Stimulated activated effector memory CD8-positive, alpha-beta T cell treated with anti-CD3 and anti-CD28 coated beads, Interleukin-12 subunit alpha, Interleukin-12 subunit beta, amount 100 ng/mL, for 72 hours (primary cell): ENCODE data around the gene PLEKHG4B.
A peak's percentile ranks its signal among the peaks of the same experiment; 100 is the strongest.
"Not testable (repeated sequence)": the region's sequence is repeated elsewhere in the genome, so short reads cannot be mapped to it uniquely, and the experiment has no call there.

Experiments
- ATAC-seq: fragments of 150-1000 bp; cut with Tn5 transposase; 2 replicates; pipeline ENCODE4 v1.10.0; 2021
- DNase-seq, 2 donors: peaks; one replicate each; pipeline ENCODE4 v3.0.0; 2021 to 2022; ENCODE audit warnings: low spot score in 2 of 2
- H3K27ac Mint-ChIP-seq: one replicate; pipeline ENCODE4 v1.8.0; 2022; ENCODE audit warnings: mild to moderate bottlenecking, mixed read lengths
- H3K36me3 Mint-ChIP-seq: one replicate; pipeline ENCODE4 v1.8.0; 2022; ENCODE audit warnings: mild to moderate bottlenecking, mixed read lengths
- H3K4me1 Mint-ChIP-seq: one replicate; pipeline ENCODE4 v1.8.0; 2022; ENCODE audit warnings: mixed read lengths
- H3K4me3 Mint-ChIP-seq: one replicate; pipeline ENCODE4 v1.8.0; 2022; ENCODE audit warnings: mild to moderate bottlenecking, mixed read lengths
- H3K9me3 Mint-ChIP-seq: one replicate; pipeline ENCODE4 v1.8.0; 2022; ENCODE audit warnings: mixed read lengths

PLEKHG4B gene

GRCh38 chr5:204966-205670 lies 113.2 kb downstream of the PLEKHG4B start:
- Mint-ChIP-seq H3K36me3 (peaks cover 47% of the 10 kb centered on the region), H3K4me3 (no peak overlapping the region), H3K9me3 (no peaks in the 10 kb centered on the region), H3K27ac (no peak overlapping the region), H3K4me1 (peaks cover 33% of the 10 kb centered on the region)
- ATAC-seq, result no peak
- DNase-seq, result no peak

- ATAC-seq, result no peak
Observed at GRCh38 chr5:206406-206805, 114.4 kb downstream of the PLEKHG4B start.

GRCh38 chr5:206927-207536 lies 115.1 kb downstream of the PLEKHG4B start:
- H3K27ac Mint-ChIP-seq, result peak overlapping the region; percentile 18
- DNase-seq (no peak), ATAC-seq (no peak)
- peaks cover 34% of the 10 kb centered on the region for H3K4me1 Mint-ChIP-seq
- H3K4me3 Mint-ChIP-seq, result no peak overlapping the region
- H3K36me3 Mint-ChIP-seq, result peaks cover 47% of the 10 kb centered on the region
- no peaks in the 10 kb centered on the region for H3K9me3 Mint-ChIP-seq

More at GRCh38 chr5:206406-206805, 114.4 kb downstream of the PLEKHG4B start:
- Mint-ChIP-seq H3K9me3 (no peaks in the 10 kb centered on the region), H3K27ac (no peak overlapping the region), H3K4me3 (no peak overlapping the region), H3K4me1 (peaks cover 37% of the 10 kb centered on the region), H3K36me3 (peaks cover 47% of the 10 kb centered on the region)
- no peak for DNase-seq

- ATAC-seq (no peak), DNase-seq (no peak)
- Mint-ChIP-seq H3K27ac (peak overlapping the region; percentile 18), H3K4me1 (peaks cover 32% of the 10 kb centered on the region), H3K36me3 (peaks cover 47% of the 10 kb centered on the region), H3K4me3 (no peak overlapping the region), H3K9me3 (no peaks in the 10 kb centered on the region)
Observed at GRCh38 chr5:207599-207998, 115.6 kb downstream of the PLEKHG4B start.

- peak overlapping the region; percentile 65 for H3K27ac Mint-ChIP-seq
- ATAC-seq (no peak), DNase-seq (no peak)
- H3K4me3 Mint-ChIP-seq, result no peak overlapping the region
- peaks cover 50% of the 10 kb centered on the region for H3K36me3 Mint-ChIP-seq
- H3K4me1 Mint-ChIP-seq, result peaks cover 35% of the 10 kb centered on the region
- no peaks in the 10 kb centered on the region for H3K9me3 Mint-ChIP-seq
Observed at GRCh38 chr5:208449-209114, 116.6 kb downstream of the PLEKHG4B start.

- DNase-seq, result no peak
- ATAC-seq, result no peak
- Mint-ChIP-seq H3K27ac (no peak overlapping the region), H3K9me3 (no peaks in the 10 kb centered on the region), H3K4me1 (peaks cover 50% of the 10 kb centered on the region), H3K4me3 (no peak overlapping the region), H3K36me3 (peaks cover 40% of the 10 kb centered on the region)
Observed at GRCh38 chr5:213803-214395, 121.9 kb downstream of the PLEKHG4B start.

DNA sequence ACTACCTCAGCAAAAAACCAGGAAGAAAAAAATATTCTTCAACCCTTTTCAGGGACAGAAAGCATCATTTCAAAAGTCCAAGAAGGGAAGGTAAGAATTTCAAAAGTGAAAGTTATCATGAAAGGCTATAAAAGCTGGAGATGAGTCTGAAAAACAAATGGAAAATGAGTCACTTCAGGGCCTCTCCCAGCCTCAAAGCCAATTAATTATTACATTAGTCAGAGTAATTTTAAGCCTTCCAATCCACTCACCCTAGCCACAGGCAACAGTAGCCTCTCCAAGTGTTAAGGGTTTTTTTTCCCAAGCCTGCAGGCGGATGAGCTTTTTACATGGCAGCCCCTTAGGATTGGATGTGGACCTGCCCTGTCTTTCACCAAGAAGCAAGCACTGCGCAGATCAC lies 123.3 kb downstream of the PLEKHG4B start:
- H3K36me3 Mint-ChIP-seq, result peaks cover 45% of the 10 kb centered on the region
- not testable (repeated sequence) for ATAC-seq, H3K9me3 Mint-ChIP-seq

GRCh38 chr5:216076-216475 lies 124.1 kb downstream of the PLEKHG4B start:
- not testable (repeated sequence) for H3K27ac Mint-ChIP-seq, H3K9me3 Mint-ChIP-seq, DNase-seq, ATAC-seq
- Mint-ChIP-seq H3K36me3 (peaks cover 45% of the 10 kb centered on the region), H3K4me1 (peaks cover 50% of the 10 kb centered on the region), H3K4me3 (peak overlapping the region; percentile 13)

More for the DNA sequence above, 123.3 kb downstream of the PLEKHG4B start:
- peaks cover 46% of the 10 kb centered on the region for H3K4me1 Mint-ChIP-seq
- H3K27ac Mint-ChIP-seq, result peak overlapping the region; percentile 45
- DNase-seq, result not testable (repeated sequence)
- peak overlapping the region; percentile 13 for H3K4me3 Mint-ChIP-seq

- Mint-ChIP-seq H3K27ac (peak within 1 kb of the TSS; percentile 91), H3K4me3 (peak within 1 kb of the TSS; percentile 88), H3K4me1 (peaks cover 64% of the 10 kb centered on the region), H3K36me3 (peaks cover 51% of the 10 kb centered on the region)
- ATAC-seq, result peak; percentile 92
- DNase-seq, result peak; percentile 99
- not testable (repeated sequence) for H3K9me3 Mint-ChIP-seq
Observed at GRCh38 chr5:217494-218456, 125.8 kb downstream of the PLEKHG4B start, which contains the start of the genes CCDC127 and SDHA. TSS of gene CCDC127 (minus strand) at chr5:218153. CDS start at chr5:216849, 1,304 bp downstream. TSS of gene SDHA (plus strand) at chr5:218320. CDS start at chr5:218356, 36 bp downstream.

DNA sequence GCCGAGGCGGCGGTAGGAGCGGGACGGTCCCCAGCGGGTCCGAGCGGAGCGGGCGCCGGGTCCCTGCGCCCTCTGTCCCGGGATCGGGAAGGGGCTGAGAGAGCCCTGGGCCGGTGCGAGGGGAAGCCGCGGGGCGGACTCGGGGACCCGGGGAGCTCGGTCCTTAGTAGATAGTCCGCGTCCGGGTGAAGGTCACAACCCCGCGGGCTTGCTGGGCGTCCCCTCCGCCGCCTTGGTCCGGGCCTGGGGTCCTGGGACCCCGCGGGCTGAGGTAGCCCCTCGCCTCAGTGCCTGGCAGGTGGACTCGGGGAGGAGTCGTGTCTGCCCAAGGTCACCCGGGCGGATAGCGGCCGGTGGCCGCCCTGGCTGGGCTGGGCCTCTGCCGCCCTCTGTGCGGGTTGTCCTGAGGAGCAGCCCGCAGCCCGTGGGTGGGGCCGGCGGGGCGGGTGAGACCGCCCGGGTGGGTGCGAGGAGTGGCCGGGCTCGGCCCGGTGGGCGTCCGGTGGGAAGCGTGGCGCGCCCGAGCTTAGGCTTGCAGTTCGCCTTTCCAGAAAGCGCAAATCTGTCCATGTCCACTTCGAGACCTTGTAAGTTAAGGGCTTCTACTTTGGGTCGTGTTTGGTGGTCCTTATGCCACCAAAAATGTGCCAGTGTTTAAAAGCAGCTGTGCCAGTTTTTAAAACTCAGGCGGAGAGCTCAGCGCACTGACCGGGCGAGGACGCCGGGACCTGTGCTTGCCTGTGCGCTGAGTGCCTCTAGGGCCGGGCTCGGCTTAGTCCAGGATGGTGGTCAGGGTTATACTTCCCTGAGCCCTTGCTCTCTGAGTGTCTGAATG lies 126.7 kb downstream of the PLEKHG4B start:
- DNase-seq (peak; percentile 29 to 70), ATAC-seq (peak; percentile 35)
- Mint-ChIP-seq H3K9me3 (no peaks in the 10 kb centered on the region), H3K4me3 (peak overlapping the region; percentile 88), H3K27ac (peak overlapping the region; percentile 91), H3K36me3 (peaks cover 53% of the 10 kb centered on the region), H3K4me1 (peaks cover 68% of the 10 kb centered on the region)

DNA sequence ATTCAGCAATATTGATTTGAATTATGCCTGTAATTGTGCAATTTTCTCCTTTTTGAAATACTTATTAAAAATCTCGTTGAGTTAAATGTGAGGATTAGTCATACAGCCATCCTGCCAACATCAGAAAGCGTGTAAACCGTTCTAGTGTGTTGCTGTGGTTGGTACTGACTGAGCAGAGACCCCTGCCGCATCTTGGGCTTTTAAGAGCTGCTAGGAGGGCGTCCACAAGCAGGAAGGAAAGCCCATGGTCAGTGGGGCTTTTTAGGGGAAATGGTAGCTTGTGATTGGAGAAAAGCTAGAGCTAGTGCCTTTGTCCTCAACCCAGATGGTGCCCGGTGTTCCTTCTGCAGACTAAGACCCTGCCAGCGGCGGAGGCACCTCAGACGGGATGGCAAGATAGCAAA lies 127.5 kb downstream of the PLEKHG4B start:
- Mint-ChIP-seq H3K4me1 (peaks cover 60% of the 10 kb centered on the region), H3K4me3 (peak overlapping the region; percentile 88), H3K36me3 (peaks cover 53% of the 10 kb centered on the region), H3K27ac (peak overlapping the region; percentile 82), H3K9me3 (no peaks in the 10 kb centered on the region)
- ATAC-seq (peak; percentile 37), DNase-seq (peak in 1 of 2 donors; percentile 67)

- Mint-ChIP-seq H3K36me3 (peaks cover 53% of the 10 kb centered on the region), H3K27ac (peak overlapping the region; percentile 82), H3K9me3 (no peaks in the 10 kb centered on the region), H3K4me3 (peak overlapping the region; percentile 88), H3K4me1 (peaks cover 55% of the 10 kb centered on the region)
- DNase-seq (no peak), ATAC-seq (no peak)
Observed at GRCh38 chr5:219991-220390, 128.0 kb downstream of the PLEKHG4B start.

GRCh38 chr5:222951-223715 lies 131.2 kb downstream of the PLEKHG4B start:
- not testable (repeated sequence) for H3K4me3 Mint-ChIP-seq, ATAC-seq, H3K9me3 Mint-ChIP-seq, DNase-seq
- peaks cover 43% of the 10 kb centered on the region for H3K4me1 Mint-ChIP-seq
- peak overlapping the region; percentile 73 for H3K27ac Mint-ChIP-seq
- H3K36me3 Mint-ChIP-seq, result peaks cover 64% of the 10 kb centered on the region
